HFFc6 (cell line): Measurements from ENCODE around the gene SLC25A31. TPM values are rescaled to one million over a fixed set of nuclear protein-coding genes. Genes with fewer than 3 reads are reported as not detected.

Source experiments
- DNase-seq: peaks from one replicate; pipeline ENCODE4 v3.0.0-alpha.2; 2018
- H3K27ac Mint-ChIP-seq: 2 replicates; pipeline ENCODE4 v1.8.0; 2020; ENCODE audit warnings: mild to moderate bottlenecking, mixed read lengths
- H3K27me3 Mint-ChIP-seq: 2 replicates; pipeline ENCODE4 v1.8.0; 2021; ENCODE audit warnings: mild to moderate bottlenecking, moderate library complexity, mixed read lengths; ENCODE audit not compliant: insufficient read depth
- H3K36me3 Mint-ChIP-seq: 2 replicates; pipeline ENCODE4 v1.8.0; 2021; ENCODE audit warnings: low read depth, mixed read lengths
- H3K4me1 Mint-ChIP-seq: 2 replicates; pipeline ENCODE4 v1.8.0; 2020; ENCODE audit warnings: low read depth, mixed read lengths
- H3K4me3 Mint-ChIP-seq: 2 replicates; pipeline ENCODE4 v1.8.0; 2020; ENCODE audit warnings: mild to moderate bottlenecking, moderate library complexity, mixed read lengths
- H3K9me3 Mint-ChIP-seq: 2 replicates; pipeline ENCODE4 v1.8.0; 2020; ENCODE audit warnings: mild to moderate bottlenecking, mixed read lengths
- total RNA-seq, 6 experiments: library from RNA; stranded (reverse); fragmentation: NEBNext Ultra II Directional; extraction: Animal tissue kit (Norgen Biotek cat#: 25700); gene quantifications; 2 replicates in 1 of 6; 3 replicates in 5 of 6; pipeline ENCODE4 v1.2.3, GENCODE V29; 2021
- TF ChIP-seq, protein P1 (sequence below): fragments of 200-600 bp; sonication (generic); IDR thresholded peaks from 2 replicates; pipeline ENCODE4 v1.5.0; 2021; ENCODE audit warnings: antibody characterized with exemption, mild to moderate bottlenecking

Gene SLC25A31
- total RNA-seq, 6 experiments from 2014 or later: not detected

GRCh38 chr4:127776620-127777019, 46.4 kb downstream of the SLC25A31 start:
- Mint-ChIP-seq H3K27ac (no peak overlapping the region), H3K4me1 (peaks cover 7% of the 10 kb centered on the region), H3K36me3 (peaks cover 4% of the 10 kb centered on the region; the same call in 1 of the 2 replicates), H3K9me3 (no peaks in the 10 kb centered on the region), H3K4me3 (no peak overlapping the region), H3K27me3 (peaks cover 6% of the 10 kb centered on the region)
- DNase-seq: no peak
- TF ChIP-seq, protein P1, sequence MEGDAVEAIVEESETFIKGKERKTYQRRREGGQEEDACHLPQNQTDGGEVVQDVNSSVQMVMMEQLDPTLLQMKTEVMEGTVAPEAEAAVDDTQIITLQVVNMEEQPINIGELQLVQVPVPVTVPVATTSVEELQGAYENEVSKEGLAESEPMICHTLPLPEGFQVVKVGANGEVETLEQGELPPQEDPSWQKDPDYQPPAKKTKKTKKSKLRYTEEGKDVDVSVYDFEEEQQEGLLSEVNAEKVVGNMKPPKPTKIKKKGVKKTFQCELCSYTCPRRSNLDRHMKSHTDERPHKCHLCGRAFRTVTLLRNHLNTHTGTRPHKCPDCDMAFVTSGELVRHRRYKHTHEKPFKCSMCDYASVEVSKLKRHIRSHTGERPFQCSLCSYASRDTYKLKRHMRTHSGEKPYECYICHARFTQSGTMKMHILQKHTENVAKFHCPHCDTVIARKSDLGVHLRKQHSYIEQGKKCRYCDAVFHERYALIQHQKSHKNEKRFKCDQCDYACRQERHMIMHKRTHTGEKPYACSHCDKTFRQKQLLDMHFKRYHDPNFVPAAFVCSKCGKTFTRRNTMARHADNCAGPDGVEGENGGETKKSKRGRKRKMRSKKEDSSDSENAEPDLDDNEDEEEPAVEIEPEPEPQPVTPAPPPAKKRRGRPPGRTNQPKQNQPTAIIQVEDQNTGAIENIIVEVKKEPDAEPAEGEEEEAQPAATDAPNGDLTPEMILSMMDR: no peak

DNA sequence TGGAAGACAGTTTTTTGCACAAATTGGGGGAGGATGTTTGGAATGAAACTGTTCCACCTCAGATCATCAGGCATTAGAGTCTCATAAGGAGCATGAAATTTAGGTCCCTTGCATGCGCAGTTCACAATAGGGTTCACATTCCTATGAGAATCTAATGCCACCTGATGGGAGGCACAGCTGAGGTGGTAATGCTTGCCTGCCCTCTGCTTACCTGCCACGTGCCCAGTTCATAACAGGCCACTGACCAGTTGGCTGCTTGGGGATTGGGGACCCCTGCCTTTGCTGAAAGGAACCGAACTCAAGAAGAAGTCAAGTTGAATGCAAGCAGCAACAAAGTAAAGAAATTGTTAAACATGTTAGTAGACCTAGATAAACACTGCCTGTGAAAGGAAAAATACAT, 47.3 kb downstream of the SLC25A31 start:
- H3K4me1 Mint-ChIP-seq: peaks cover 8% of the 10 kb centered on the region
- H3K27ac Mint-ChIP-seq: no peak overlapping the region
- H3K27me3 Mint-ChIP-seq: peaks cover 6% of the 10 kb centered on the region
- no peaks in the 10 kb centered on the region for H3K9me3 Mint-ChIP-seq
- TF ChIP-seq, protein P1: no peak
- no peak for DNase-seq
- H3K36me3 Mint-ChIP-seq: peaks cover 4% of the 10 kb centered on the region; the same call in 1 of the 2 replicates
- no peak overlapping the region for H3K4me3 Mint-ChIP-seq

- H3K4me1 Mint-ChIP-seq: peaks cover 14% of the 10 kb centered on the region
- no peak for DNase-seq
- no peak overlapping the region for H3K4me3 Mint-ChIP-seq
Observed at GRCh38 chr4:127778102-127778501, 47.9 kb downstream of the SLC25A31 start.

GRCh38 chr4:127780598-127780997, 50.4 kb downstream of the SLC25A31 start:
- no peak overlapping the region for H3K27ac Mint-ChIP-seq
- no peaks in the 10 kb centered on the region for H3K9me3 Mint-ChIP-seq
- H3K27me3 Mint-ChIP-seq: peaks cover 6% of the 10 kb centered on the region
- peaks cover 30% of the 10 kb centered on the region for H3K4me1 Mint-ChIP-seq
- H3K4me3 Mint-ChIP-seq: no peak overlapping the region; the same call in 1 of the 2 replicates
- TF ChIP-seq, protein P1: no peak
- DNase-seq: no peak
- H3K36me3 Mint-ChIP-seq: peaks cover 4% of the 10 kb centered on the region; the same call in 1 of the 2 replicates

More at GRCh38 chr4:127778102-127778501, 47.9 kb downstream of the SLC25A31 start:
- Mint-ChIP-seq H3K27me3 (peaks cover 6% of the 10 kb centered on the region), H3K36me3 (peaks cover 4% of the 10 kb centered on the region; the same call in 1 of the 2 replicates), H3K27ac (no peak overlapping the region), H3K9me3 (no peaks in the 10 kb centered on the region)
- TF ChIP-seq, protein P1: no peak

DNA sequence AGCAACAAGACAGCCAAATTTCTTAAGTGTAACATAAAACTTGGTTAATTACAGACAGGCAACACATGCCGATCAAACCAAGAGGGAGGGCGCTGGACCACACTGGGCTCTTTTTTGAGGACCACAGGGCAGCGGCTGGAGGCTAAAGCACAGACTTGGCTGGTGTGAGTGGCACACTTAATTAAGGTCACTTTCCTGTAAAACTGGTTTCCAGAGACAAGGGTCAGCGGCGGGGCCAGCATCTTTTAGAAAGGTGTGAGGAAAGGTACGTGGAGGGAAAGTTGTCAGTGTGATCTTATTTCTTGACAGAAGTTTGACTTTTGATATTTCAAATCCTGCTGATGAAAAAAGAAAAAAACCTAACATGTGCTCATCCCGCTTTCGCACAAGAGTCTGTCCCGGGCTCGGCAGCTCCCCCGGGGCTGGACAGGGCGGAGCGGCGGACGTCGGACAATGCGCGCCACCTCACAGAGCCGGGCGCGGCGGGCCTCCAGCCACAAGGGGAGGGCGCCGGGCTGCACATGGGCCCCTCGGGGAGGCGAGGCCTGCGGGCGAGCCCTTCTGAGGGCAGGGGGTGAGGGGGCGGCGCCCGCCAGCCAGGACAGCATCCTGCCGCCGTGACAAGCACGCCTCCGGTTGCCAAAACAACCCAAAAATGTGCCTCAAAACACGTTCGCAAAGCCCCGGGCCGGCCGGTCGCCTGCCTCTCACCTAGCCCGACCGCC, 51.3 kb downstream of the SLC25A31 start:
- peak; percentile 19 for DNase-seq

More for the DNA sequence above, 51.3 kb downstream of the SLC25A31 start:
- H3K27me3 Mint-ChIP-seq: peaks cover 6% of the 10 kb centered on the region
- H3K4me3 Mint-ChIP-seq: peak overlapping the region; percentile 99
- H3K36me3 Mint-ChIP-seq: peaks cover 4% of the 10 kb centered on the region; the same call in 1 of the 2 replicates
- peaks cover 30% of the 10 kb centered on the region for H3K4me1 Mint-ChIP-seq
- H3K27ac Mint-ChIP-seq: peak overlapping the region; percentile 94
- TF ChIP-seq, protein P1: no peak
- H3K9me3 Mint-ChIP-seq: no peaks in the 10 kb centered on the region
